Muscle of back (tissue), 13 donors: ENCODE measurements around the gene IL22RA1. TPM values are rescaled to one million over a fixed set of nuclear protein-coding genes. Genes with fewer than 3 reads are reported as not detected.

ENCODE experiments used
- DNase-seq, 3 donors: peaks; one replicate each; pipeline versions ENCODE4 v3.0.0 to v3.0.0-alpha.2; 2013
- long read RNA-seq, 9 donors: transcript quantifications; one replicate each; lab custom pipeline, GENCODE V29; 2026
- polyA plus RNA-seq, 10 donors: library from polyadenylated mRNA; unstranded; fragments of 120-200 nt; gene quantifications; one replicate each; pipeline ENCODE4 v1.2.1, GENCODE V29; 2013; ENCODE audit not compliant: insufficient read length in 10 of 10

Gene IL22RA1, protein sequence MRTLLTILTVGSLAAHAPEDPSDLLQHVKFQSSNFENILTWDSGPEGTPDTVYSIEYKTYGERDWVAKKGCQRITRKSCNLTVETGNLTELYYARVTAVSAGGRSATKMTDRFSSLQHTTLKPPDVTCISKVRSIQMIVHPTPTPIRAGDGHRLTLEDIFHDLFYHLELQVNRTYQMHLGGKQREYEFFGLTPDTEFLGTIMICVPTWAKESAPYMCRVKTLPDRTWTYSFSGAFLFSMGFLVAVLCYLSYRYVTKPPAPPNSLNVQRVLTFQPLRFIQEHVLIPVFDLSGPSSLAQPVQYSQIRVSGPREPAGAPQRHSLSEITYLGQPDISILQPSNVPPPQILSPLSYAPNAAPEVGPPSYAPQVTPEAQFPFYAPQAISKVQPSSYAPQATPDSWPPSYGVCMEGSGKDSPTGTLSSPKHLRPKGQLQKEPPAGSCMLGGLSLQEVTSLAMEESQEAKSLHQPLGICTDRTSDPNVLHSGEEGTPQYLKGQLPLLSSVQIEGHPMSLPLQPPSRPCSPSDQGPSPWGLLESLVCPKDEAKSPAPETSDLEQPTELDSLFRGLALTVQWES
- 1 to 10 TPM in 2 of 10 donors, under 1 TPM in 4, not detected in 4; 0.04 to 2.2 (median 0.11) TPM for polyA plus RNA-seq
- long read RNA-seq, donor 1, result 0 reads
- long read RNA-seq, donor 2, result 0 reads
- long read RNA-seq, donor 3, result 0 reads
- long read RNA-seq, donor 4, result 0 reads
- long read RNA-seq, donor 5, result 0 reads
- long read RNA-seq, donor 6, result 0 reads
- long read RNA-seq, donor 7, result 0 reads
- long read RNA-seq, donor 8, partial matches to known transcripts, result 0 of 1 reads
- long read RNA-seq, donor 8, other reads (novel, unspliced or antisense), result 0 of 1 reads
- long read RNA-seq, donor 9, result 0 reads

DNA sequence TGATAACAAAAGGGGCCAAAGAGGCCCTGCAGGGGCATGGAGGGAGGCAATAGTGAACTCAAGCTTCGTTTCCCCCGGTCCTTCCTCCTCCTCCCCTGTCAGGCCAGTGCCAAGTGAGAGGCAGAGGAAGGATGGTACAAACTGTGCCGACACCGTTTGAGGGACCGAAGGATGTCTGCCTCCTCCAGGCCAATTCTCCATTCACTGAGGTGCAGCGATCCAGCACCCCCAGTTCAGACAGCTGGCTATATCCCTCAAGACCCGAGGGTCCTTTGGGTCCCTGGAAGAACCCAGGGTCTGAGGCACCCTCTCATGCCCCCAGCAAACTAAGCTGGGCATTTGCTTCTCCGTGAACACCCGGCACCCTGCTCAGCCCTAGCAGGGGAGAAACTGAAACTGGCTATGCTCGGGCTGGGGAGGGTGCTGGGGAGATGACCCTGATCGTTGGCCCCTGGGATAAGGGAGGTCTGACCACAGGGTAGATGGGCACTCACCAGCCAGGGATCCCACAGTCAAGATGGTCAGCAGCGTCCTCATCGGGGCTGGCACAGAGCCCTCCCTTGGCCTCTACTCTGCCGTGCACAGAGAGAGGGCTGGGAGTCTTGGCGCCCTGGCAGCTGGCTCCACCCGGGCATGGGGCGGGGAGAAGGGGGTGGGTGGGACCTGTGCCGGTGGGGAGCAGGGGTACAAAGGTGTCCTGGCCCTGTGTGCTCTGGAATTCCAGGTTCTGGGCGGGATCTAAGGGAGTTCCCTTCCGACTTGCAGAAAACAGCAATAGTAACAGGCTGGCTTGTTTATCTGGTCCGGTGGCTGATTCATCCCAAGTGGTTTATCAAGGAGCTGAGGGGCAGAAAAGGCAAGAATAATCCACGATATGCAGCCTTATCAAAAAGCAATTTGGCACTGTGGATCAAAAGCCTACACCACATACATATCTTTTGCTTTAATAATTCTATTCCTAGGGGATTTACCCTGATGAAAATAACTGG, at the start of gene IL22RA1:
IL22RA1 (minus strand) TSS at position 595 of the 989 bp plus-strand sequence; CDS start at position 537, 58 bp downstream.
- no peak for DNase-seq

DNA sequence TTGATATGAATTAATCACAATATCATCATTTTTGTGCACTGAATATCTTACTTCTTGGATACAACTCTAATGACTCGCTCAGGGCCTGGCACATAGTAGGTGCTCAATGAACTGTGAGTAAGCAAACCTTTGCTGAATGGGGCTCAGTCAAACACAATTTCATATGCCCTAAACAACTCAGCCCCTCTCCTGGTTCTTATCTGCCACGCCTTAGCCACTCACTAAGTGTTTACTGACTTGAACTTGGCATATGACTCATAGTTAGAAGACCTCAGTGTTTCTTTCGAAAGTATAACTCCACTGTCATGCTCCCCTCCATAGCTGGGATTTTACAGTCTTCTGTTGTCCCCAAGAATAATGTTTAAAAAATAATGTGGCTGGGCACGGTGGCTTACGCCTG, 48.9 kb upstream of the IL22RA1 start:
- no peak for DNase-seq

DNA sequence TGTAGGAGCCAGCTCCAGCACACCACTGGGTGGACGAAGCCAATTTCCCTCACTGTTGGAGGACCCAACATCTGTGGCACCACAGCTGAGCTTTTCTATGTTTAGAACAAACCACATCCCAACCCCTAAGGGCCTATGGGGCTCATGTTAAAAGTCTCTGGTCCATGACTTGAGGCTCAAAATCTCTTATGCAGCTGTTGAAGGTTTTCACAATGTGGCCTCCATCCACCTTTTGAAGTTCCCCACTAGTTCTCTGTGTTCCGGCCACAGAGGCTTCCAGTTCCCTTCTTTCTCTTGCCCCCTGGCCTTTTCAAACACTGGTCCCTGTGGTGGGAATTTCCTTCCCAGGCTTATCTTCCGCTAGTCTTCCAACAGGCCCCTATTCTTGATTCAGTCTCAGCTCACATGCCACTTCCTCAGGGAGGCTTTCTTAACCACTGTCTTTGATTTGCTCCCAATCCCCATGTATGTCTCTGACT, 48.1 kb upstream of the IL22RA1 start:
- DNase-seq, result no peak

DNA sequence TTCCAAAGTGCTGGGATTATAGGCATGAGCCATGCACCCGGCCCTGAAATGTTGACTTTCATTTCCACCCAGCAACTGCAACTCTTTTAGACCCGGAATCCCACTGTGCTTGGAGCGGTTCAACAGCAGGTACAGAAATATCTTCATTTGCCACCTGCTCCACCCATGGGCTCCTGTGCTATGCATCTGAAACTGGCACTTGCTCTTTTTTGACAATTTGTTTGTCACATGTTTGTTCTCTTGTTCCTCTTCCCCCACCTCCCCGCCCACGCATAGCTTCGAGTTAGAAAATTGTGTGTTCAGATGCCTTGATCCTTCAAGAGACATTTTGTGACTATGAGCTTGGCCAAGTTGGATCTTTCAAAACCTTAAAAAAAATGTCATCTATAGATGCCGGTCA, 46.6 kb upstream of the IL22RA1 start:
- no peak for DNase-seq

DNA sequence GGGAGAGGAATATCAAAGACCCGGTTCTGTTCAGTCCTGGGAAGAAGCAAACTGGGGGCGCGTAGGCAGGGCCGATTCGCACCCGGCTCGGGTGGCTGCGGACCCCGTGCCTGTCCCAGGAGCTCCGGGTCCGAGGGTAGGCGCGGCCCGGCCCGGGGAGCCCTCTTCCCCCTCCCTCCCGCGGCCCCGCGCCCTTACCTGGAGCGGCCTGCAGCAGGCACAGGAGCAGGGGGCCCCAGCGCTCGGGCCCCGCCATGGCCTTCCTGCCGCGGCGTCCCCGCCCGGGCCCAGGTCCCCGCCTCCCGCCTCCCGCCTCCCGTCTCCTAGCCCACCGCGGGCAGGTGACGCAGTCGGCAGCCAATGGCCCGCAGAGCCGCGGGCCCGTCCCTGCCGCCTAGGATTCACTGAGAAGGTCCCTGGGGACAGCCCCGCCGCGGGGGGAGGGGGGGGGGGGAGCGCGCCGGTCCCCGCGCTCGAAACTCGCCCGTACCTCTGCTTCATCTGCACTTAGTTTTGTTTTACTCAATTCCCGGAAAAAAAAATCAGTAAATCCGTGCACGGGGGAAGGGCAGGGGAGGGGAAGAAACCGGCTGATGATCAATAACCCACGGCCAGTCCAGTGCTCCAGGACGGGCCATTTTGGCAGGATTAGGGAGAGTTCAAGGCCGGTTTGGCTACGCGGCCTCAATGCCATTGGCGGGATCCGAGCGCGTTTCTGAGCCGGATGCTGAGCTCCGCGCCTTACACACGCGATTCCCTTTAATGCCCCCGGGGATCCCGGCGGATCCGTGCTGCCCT, 44.3 kb upstream of the IL22RA1 start, which contains the start of gene IFNLR1:
IFNLR1 (minus strand) TSS at position 297 of the 798 bp plus-strand sequence; CDS start at position 256, 41 bp downstream.
- DNase-seq, result peak in 1 of 3 donors; percentile 37

DNA sequence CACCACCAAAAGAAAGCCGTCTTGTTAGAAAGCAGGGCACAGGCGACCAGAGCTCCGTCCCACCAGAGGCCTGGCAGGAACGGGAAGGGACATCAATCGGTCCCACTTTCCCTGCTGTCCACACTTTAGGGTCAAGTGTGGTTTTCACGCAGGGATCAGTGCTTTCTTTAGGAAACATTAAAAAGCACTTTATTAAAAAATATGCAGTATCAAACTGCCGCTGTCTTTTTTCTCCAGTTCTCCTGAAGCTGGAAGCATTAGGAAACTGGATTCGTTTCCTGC, 43.7 kb upstream of the IL22RA1 start:
- DNase-seq, result no peak

DNA sequence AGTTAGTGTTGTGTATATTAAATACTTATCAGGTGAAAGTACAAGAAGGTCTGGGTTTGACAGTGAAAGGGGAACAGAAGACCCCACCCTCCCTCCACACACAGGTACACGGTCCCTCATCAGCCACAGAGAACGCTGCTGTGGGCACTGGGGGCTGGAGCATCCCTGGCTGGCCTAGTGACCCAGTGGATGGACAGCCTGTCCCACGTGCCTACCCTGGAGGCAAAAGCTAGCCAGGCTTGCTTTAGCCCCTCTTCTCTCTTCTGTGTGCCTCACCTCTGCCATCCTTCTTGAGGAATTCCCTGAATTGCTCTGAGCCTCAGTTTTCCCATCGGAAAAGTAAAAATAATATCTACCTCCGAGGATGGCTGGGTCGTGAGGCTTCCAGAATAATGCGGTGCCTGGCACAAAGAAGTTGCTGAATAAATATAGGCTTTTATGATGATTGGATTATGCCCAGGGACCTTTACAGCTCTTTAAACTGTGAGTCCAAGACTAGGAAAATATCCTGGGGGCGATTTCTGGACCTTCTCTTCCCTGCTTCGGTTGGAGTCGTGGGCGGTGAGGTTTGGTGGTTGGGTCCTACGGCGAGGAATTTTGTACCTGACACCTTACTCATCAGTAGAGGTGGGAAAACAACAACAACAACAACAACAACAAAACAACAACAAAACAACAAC, 43.2 kb upstream of the IL22RA1 start:
- DNase-seq, result no peak

DNA sequence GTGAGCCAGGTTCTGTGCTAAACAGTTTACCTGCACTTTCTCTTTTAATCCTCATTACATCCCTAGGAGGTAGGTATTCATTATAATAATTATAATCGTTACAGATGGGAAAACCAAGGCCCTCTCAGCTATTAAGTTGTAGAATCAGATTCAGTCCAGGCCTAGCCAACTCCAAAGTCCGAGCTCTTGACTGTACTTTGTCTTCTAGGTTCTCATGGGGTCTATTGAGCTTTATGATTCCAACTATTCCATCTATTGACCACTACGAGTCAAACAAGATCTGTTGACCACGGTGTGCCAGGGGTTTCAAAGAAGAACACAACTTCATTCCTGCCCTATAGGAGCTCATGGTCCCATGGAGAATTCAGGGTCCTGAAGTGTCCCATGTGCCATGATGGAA, 42.1 kb upstream of the IL22RA1 start:
- DNase-seq, result no peak

DNA sequence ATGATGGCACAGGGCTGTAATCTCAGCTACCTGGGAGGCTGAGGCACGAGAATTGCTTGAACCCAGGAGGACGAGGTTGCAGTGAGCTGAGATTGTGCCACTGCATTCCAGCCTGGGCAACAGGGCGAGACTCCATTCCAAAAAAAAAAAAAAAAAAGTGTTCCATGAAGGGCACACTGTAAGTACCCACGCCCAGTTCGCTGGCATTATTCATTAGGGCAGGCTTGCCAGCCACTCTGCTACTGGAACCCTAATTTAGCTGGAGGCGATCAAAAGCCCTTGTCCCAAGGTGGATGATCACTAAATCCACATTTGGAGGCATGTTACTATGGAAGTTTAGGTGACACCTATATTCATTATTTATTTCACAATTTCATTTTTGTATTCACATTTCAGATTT, 39.1 kb upstream of the IL22RA1 start:
- no peak for DNase-seq

DNA sequence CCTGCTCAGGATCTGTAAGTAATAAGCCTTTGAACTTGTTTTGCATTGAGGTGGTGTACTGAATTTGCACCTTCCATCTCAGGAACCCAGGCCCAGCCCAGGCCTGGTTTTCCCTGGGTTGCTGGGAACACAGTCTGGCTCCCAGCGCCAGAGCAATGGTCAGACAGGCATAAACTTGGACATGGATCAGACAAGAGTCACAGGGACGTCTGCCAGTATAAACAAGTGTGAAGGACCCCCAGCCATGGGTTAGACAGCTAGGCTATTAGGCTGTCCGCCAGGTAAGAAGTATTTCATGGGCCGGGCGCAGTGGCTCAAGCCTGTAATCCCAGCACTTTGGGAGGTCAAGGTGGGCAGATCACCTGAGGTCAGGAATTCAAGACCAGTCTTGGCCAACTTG, 38.7 kb upstream of the IL22RA1 start:
- DNase-seq, result no peak

DNA sequence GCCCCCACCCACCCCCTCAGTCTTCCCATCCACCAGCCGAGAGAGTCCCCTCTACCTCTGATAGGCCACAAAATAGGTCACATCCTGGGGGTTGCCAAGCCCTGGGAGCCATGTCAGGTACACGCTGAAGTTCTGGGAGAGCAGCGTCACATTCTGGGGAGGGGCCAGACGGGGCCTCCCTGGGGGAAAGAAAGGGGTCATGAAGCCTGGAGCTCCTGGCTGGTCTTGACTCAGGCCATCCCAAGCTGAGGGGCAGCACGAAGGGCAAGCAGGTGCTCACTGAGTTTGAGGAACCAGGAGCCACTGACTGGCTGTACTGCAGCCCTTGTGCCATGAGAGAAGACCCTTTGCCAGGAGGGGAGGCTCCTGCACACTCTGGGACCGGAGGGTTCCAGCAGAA, 37.7 kb upstream of the IL22RA1 start:
- no peak for DNase-seq

DNA sequence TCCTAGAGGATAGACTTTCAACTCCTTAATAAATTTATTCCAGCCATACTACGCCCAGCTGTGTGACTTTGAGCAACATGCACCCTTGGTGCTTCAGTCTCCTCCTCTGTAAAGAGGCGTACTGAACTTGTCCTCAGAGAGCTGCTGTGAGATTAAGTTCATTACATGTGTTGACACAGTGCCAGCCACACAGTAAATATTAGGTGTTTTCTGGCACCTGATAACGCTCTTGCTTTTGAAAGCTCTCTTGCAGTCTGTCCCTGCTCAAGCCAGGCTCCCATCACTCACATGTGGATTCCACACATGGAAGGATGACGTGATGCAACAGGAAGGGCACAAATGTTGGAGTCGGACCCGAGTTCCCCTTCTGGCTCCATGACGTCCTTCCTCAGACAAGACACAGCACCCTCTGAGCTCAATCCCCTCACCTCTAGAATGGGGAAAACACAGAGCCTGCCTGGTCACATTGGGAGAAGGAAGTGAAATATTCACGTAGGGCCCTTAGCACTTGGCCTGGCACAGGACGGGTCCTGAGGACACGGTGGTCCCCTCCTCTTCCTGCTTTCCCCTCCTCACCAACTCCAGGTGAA, 36.4 kb upstream of the IL22RA1 start:
- no peak for DNase-seq

DNA sequence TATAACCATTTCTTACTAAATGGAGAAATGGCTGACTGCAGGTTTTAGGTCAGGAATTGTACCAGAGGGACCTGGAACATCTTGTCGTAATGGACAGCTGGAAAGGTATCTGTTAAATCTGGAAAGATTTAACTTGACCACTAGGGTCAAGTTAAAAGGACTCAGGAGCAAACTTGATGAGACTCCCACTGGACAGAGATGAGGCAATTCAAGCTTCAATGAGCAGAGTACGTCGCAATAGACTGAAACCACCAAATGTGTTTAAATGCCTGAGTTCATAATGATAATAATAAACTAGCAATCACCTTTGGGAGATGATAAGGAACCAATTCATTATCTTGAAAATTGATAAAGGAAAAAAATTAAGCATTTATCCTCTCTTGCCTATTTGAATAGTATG, 35.5 kb upstream of the IL22RA1 start:
- no peak for DNase-seq

DNA sequence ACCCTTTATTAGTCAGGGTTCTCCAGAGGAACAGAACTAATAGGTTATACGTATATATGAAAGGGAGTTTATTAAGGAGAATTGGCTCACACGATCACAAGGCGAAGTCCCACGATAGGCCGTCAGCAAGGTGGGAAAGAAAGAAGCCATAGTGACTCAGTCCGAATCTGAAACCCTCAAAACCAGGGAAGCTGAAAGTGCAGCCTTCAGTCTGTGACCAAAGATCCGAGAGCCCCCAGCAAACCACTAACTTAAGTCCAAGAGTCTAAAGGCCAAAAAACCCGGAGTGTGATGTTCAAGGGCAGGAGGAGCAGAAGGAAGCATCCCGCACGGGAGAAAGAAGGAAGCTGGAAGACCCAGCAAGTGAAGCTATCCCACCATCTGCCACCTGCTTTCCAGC, 34.2 kb upstream of the IL22RA1 start:
- DNase-seq, result no peak

DNA sequence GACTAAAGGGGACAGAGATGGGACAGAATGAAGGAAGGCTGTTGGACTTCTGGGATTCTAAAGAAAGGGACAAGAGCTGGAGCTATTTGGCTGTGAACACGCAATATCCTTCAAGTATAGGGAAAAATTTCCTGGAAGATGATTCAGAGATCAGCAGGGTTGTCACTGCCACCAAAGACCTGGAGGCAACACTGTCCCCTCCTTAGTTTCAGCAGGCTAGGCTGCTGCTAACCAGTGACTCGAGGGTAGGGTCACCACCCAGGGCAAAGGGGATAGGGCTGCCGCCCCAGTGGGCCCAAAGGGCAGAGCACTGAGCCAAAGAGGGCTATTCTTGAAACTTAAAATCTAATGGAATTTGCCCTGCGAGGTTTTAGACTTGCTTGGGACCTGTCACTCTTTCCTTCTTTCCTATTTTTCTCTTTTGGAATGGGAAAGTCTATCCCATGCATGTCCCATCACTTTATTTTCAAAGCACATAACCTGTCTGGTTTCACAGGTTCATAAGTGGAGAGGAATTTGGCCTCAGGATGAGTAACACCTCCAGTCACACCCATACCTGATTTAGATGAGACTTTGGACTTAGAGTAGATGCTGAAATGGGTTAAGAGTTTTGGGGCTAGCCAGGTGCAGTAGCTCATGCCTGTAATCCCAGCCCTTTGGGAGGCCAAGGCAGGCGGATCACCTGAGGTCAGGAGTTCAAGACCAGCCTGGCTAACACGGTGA, 32.3 kb upstream of the IL22RA1 start:
- no peak for DNase-seq

DNA sequence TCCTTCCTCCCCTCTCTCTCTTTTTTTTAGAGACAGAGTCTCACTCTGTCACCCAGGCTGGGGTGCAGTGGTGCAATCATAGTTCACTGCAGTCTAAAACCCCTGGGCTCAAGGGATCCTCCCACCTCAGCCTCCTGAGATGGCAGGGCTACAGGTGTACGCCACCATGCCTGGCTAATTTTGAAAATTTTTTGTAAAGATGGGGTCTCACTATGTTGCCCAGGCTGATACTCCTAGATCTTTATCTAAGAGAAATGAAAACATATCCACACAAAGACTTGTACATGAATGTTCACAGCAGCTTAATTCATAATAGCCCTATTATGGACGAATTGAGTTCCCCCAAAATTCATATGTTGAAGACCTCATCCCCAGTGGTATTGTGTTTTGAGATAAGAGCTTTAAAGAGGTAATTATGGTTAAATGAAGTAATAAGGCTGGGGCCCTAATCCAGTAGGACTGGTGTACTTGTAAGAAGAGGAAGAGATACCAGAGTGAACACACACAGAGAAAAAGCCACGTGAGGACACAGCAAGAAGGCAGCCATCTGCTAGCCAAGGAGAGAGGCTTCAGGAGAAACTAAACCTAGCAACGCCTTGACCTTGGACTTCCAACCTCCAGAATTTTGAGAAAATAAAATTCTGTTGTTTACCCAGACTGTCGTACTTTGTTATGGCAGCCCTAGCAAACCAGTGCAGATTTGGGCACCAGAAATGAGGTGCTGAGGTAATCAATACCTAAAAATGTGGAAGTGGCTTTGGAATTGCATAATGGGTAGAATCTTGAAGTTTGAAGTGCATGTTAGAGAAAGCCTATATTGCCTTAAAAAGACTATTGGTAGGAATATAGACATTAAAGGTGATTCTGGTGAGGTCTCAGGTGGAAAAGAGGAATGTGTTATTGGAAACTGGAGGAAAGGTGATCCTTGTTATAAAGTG, 31.0 kb upstream of the IL22RA1 start:
- DNase-seq, result no peak

DNA sequence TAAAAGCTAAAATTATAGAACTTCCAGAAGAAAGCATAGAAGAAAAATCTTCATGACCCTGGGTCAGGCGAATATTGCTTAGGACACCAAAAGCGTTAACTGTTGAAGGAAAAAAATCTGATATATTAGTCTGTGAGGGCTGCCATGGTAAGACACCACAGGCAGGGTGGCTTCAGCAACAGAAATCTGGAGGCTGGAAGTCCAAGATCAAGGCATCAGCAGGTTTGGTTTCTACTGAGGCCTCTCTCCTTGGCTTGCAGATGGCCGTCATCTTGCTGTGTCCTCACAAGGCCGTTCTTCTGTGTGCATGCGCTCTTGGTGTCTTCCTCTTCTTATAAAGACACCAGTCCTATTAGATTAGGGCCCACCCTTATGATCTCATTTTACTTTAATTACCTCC, 29.7 kb upstream of the IL22RA1 start:
- no peak for DNase-seq

DNA sequence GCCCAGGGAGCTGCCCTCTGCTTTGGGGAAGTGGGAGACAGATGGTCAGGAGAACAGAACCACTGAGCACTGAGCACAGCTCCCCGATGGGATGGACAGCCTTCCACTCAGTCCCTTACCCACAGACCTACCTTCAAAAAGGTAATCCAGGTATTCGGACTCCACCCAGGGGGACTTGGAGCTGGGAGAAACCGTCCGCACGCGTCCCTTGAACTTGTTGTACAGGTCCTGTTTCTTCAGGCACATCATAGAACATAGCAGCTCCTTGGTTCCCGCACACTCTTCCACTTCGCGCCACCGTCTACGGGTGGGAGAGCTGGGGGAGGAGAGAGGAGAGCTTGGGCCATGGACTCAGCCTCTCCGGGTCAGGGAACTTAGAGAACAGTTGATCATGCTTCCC, 26.3 kb upstream of the IL22RA1 start:
- DNase-seq, result no peak
